Measurements from ENCODE around the gene PNPLA3. TPM values are rescaled to one million over a fixed set of nuclear protein-coding genes. Genes with fewer than 3 reads are reported as not detected.

Gene PNPLA3
- total RNA-seq, 1 experiment from 2014 or later: 23.0 TPM

DNA sequence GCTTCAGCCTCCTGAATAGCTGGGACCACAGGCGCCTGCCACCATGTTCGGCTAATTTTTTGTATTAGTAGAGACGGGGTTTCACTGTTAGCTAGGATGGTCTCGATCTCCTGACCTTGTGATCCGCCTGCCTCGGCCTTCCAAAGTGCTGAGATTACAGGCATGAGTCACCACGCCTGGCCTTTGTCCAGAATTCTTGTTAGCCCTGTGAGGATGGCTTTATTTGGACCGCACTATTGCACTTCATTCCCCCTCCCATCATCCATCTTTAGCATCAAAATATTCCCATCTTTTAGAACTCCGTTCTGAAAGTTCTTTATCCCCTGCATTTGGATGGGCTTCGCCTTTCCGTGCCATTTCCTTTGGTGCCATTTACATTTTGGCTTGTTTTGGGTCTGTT is 34.3 kb downstream of the PNPLA3 start:
- no peak for DNase-seq (ENCODE audit: low read depth)

DNA sequence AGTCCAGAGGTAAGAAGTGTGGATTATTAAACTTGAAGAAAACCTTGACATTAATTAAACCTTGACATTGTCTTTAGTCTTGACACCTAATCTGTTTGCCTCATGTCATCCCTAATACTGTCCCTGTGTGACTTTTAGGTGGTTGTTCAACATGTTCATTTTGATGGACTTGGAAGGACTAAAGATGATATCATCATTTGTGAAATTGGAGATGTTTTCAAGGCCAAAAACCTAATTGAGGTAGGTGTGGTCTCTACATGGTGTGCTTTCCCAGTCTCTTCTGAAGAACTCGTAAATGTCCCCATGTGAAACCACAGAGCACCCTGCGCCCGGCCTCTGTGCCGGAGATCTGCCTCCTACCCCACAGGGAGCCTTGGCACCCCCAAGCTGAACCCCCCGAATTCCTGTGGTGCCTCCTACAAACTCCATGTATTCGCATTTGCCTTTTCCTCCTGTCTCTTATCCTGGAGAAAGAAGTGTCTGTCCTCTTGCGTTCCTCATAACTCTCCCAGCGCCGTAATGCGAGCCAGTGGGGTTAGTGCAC is 40.8 kb downstream of the PNPLA3 start:
- no peak for DNase-seq (ENCODE audit: low read depth)

DNA sequence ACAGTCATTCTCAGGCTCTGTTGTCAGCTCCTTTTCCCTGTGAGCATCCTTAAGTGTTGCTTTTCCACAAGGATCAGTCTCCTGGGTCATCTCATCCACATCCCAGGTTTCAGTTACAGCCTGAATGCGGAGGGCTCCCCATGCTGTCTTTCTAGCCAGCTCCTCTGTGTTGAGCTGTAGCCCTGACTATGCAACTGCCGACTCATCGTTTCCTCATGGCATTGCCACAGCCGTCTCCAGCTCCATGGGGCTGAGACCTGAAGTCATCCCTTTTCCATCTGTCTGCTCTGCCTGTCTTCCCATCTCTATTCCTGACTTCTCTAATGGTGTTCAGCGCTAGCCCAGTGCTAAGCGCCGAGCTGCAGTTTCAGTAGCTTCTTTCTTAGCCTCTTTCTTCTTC is 43.5 kb downstream of the PNPLA3 start:
- no peak for DNase-seq (ENCODE audit: low read depth)

DNA sequence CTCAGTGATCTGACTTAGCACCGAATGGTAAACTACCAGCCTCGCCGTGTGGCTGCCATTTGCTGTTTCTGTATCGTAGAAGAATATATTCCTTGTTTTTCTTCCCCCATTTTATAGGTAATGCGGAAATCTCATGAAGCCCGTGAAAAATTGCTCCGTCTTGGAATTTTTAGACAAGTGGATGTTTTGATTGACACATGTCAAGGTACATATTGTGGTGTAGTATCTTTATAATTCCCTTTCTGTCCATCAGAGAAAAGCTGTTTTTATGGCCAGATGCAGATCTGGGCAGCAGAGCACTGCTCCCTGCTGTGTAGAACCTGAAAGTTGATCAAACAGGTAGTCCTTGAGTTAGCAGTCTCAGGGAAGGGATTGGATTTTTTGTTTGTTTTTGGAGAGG is 45.0 kb downstream of the PNPLA3 start:
- DNase-seq (ENCODE audit: low read depth): no peak

DNA sequence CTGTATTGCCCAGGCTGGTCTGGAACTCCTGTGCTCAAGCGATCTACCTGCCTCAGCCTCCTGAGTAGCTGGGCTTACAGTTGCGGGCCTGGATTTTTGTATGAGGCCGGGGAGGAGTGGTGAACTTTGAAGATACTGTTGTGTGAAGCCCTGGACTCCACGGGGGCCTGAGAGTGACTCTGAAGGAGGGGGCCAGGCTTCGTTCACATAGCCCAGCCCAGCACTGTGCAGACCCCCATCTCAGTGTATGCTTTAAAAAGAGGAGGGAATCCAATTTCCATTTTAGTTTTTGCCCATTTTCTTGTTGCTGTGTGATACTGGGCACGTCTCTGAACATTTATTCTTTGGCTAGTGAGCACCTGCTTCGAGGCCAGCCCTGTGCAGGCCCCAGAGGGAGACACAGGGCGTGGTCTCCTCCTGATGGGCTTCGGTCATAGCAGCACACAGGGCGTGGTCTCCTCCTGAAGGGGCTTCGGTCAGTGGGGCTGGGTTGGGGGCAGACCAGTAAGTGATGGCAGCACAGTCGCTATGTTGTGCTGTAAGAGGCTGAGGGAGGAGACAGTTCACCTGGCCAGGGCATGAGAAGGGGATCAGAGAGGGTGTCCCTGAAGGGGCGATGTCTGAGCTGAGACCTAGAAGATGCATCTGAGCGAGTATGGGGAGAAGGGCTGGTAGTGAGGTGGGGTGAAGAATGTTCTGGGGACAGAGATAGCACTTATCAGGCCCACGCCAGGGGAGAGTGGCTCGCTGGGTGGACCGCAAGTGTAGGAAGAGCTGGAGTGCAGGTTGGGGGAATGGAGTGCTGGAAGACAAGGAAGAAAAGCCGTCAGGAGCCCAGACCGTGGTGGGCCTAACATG is 45.6 kb downstream of the PNPLA3 start:
- no peak for DNase-seq (ENCODE audit: low read depth)

DNA sequence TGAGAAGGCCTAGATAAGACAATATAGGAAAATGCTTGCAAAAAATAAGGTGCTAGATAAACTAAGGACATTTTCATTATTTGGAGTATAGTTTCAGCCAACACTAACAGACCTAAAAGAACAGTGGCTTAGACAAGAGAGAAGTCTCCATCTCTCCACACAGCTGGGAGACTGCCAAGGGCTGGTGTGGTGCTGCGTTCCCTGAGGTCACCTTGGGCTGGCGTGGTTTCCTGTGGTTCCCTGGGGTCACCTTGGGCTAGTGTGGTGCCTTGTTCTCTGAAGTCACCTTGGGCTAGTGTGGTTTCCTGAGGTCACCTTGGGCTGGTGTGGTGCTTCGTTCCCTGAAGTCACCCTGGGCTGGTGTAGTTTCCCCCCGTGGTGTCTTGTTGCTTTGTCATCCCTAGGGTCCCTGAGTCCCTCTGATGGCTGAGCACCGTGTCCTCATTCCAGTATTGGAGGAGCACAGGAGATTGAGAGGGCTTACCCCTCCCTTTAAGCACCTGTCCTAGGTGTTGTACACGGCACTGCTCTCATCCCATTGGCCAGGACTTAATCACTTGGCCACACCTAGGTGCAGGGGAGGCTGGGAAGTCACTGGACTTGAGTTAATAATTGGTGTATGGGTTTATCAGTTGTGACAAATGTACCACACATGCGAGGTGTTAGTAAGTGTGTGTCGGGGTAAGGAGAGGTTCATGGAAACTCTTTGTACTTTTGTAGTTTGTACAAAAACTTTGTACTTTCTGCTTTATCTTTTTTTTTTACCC is 46.6 kb downstream of the PNPLA3 start:
- no peak for DNase-seq (ENCODE audit: low read depth)

DNA sequence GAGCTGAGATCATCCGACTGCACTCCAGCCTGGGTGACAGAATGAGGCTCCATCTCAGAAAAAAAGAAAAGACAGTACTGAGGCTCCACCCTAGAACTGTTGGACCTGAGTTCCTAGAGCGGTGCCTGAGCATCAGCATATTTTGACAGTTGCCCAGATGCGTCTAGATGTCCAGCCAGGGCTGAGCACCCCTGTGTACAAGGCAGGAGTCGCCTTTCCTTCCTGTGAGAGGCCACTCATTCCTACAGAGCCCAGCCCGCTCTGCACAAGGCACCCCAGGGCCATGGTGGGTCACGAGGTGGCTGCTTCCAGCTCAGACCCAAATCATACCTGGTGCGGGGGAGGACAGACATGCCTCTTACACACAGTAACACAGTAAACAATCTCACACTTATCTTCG is 47.5 kb downstream of the PNPLA3 start:
- DNase-seq (ENCODE audit: low read depth): no peak

DNA sequence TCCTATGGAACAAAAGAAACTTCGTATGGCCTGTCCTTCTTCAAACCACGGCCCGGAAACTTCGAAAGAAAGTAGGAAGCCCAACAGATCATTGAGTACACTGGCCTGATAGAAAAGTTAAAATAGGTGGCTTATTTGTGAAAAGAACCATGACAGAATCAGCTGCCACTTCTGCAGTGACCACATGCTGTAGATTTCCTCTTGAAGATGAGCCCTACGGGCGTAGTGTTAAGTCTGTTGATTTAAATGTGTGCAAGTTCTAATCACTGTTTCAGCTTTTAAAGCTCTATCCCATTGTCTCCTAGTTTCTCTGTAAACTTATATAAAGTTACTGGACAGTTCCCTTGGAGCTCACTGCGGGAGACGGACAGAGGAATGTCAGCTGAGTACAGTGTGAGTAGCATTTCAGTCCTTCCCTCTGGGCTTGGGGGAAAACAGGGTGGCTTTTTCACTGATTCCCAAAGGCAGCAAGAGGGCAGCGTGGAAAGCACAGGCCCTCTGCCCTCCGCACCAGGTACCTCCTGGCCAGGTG is 49.4 kb downstream of the PNPLA3 start:
- no peak for DNase-seq (ENCODE audit: low read depth)

DNA sequence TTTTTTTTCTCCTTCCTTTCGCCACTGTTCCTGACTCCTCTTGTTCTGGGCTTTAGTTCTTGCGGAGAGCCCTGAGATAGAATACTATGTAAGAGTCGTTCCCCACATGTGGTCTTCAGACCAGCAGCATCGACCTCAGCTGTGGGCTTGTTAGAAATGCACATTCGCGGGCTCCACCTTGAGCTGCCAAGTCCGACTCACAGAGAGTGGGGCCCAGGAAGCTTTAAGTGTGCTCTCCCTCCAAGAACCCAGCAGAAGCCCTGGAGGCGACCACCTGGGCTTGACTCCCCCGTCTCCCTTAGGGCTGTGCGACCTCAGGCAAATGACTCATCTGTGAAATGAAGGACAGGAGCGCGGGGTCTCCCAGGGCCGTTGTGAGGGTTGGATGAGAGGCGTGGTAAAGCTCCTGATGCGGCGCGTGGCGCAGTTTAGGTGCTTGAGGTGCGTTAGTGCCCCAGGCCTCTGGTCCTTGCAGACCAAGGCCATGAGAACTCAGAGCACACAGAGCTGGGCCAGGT is 50.5 kb downstream of the PNPLA3 start:
- no peak for DNase-seq (ENCODE audit: low read depth)

DNA sequence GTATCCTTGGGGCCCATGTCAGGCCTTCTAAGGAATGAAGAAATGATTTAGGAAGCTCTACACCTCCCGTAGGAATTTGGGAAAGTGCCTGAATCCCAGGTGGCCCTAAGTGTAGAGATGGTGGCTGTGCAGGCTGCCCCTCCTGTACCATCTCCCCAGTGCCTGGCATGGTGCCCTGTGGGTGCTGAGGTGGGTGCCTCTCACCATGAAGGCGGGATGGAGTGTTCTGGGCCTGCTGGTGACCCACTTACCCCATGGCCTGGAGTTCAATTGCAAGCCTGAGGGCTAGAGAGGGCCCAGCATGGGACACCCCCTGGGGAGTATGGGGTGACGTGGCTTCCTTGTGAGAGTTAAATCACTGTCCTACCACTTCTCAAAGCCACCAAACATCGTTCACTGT is 51.4 kb downstream of the PNPLA3 start:
- no peak for DNase-seq (ENCODE audit: low read depth)

DNA sequence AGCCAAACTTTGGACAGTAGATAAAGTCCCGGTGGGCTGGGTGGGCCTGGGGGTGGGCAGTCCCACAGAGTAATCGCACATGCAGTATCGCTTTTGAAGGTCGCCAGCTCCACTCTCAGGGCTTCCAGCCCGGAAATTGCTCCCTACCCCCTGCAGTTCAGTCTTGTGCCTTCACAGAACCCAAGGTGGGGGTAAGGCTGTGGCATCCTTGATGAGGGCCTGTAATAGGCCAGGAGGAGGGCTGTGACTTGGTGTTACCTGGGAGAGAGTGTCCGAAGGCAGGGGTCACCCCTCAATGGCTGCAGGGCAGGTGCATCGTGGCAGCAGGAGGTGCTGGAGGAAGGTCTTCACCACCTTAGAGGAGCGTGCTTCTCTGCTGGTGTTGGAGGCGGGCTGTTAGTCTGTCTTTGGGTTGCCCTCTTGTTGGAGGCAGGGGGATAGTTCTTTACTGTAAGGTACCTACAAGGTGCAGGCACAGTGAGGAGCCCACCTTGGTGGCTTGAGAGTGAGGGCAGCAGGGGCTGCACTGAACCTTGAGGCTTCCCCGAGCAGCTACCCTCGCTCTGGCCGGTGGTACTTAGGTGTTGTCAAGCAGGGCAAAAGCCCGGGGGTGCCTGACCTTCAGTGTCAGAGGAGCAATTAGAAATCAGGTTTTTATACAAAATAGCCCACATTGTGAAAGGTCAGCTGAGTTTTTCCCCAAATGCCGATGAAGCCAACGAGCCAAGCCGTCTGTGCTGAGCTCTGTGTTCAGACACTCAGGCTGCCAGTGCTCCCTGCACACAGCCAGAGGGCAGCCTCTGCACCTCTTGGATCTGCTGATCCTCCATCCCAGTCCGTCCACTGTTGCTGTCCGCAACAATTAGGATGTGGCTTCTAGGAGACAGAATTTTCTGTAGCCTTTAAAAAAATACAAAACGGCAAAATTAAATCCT is 53.5 kb downstream of the PNPLA3 start:
- no peak for DNase-seq (ENCODE audit: low read depth)

DNA sequence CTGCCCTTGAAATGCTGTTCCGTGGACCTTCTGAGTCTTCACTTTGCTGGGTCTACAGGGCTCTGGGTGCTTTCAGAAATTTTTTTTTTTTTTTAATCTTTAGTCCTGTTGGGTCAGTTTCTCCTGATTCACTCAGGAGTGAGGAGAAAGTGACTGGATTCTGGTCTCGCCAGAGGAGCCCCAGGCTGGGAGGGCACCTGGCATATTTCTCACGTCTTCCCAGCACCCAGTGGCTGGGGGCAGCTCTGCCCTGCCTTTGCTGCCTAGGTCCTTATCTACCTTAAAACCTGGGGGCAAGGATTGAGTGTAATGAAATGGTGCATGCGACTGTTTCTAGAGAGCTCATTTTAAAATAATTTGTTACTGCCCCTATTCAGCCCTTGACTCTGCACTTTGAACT is 55.0 kb downstream of the PNPLA3 start:
- DNase-seq (ENCODE audit: low read depth): no peak

DNA sequence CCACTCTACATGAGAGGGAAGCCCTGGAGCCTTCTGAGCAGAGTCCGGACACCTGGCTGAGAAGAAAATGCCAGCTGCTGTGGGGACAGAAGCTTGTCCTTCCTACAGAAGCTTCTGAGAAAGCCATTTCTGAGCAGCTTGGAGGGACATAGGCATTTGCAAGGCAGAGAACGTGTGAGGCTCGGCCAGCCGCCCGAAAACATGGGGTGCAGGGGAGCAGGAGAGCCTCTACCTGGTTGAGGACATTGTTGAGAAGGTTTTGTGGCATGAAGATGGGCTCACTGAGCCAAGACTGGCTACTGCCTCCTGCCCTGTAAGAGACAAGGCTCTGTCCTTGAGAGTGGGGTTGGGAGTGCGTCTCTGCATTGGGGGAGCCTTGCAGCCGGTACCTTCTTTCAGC is 57.0 kb downstream of the PNPLA3 start:
- DNase-seq (ENCODE audit: low read depth): no peak

DNA sequence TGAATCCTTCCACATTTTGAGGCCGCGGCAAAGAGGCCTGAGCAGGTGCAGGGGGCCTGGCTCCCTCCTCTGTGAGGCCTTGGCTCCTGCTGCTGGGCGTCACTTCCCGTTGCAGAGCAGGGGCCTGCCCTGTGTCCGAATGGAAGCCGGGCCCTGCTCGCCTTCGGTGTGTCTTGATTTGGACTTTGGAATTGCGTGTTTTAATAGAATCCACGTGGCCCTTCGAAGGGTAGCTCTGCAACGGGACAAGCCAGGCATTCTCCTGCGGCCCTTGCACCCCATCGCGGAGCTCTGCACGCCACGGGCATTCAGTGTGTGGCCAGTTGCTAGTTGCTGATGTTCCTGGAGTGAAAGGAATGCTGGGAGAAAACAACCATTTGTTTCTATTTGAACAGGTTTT is 57.4 kb downstream of the PNPLA3 start:
- no peak for DNase-seq (ENCODE audit: low read depth)

DNA sequence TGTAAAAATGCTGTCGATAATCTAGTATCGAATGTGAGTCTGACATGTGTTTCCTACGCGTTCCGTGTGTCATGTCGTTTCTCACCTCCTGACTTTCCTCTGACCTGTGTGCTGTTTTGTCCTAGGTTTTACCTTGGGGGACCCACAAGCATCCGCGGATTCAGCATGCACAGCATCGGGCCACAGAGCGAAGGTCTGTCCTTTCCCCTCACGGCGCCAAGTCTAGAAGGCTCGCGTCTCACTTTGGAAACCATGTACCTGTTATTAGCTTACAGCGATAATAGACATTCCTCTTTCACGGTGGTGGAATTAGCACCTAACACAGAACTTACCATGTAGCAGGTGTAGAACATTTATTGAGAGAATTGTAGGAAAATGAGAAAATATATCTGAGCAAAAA is 60.2 kb downstream of the PNPLA3 start:
- DNase-seq (ENCODE audit: low read depth): no peak

DNA sequence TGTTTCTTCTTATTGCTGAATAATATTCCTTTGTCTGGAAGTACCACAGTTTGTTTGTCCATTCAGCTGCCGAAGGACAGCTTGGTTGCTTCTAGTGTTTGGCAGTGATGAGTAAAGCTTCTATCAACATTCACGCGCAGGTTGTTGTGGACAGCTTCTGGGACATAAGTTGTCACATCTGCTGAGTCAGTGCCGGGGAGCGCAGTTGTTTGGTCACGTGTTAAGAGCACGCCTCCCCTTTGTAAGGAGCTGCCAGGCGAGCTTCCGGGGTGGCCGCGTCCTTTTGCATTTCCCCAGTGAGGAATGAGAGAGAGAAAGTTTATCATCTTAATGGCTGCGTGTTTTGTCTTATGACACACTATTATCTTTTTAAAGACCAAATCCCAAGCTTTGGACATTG is 61.9 kb downstream of the PNPLA3 start:
- DNase-seq (ENCODE audit: low read depth): no peak

DNA sequence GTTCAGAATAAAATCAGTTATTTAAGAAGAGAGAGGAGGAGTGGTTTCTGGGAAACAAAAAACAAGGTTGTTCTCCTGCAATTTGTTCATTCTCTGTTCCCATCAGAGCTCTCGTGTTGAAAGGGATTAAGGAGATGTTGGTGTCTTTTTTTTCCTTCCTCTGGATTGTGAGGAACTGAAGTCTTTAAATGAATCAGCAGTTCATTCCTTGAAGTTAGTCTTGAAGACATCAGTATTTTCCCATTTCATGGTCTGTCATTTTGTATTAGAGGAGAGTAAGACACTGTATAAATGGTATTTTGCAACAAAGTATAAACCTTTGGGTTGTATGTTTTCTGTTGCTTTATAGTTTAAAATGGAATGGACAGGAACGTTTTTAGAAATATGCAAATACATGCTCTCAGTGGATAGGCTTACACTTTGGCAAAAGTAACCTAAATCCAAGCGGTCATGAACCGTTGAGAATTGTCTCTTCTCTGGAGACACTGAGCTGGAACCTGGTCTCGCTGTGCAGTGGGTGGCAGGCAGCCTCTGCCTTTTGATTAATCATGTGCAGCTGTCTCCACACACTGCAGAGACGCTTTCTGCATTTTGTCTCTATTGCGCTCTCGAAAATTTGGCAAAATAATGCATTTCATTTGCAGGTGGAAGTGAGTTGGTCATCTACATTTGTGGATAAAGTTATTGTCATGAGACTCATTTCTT is 64.7 kb downstream of the PNPLA3 start:
- DNase-seq (ENCODE audit: low read depth): no peak

DNA sequence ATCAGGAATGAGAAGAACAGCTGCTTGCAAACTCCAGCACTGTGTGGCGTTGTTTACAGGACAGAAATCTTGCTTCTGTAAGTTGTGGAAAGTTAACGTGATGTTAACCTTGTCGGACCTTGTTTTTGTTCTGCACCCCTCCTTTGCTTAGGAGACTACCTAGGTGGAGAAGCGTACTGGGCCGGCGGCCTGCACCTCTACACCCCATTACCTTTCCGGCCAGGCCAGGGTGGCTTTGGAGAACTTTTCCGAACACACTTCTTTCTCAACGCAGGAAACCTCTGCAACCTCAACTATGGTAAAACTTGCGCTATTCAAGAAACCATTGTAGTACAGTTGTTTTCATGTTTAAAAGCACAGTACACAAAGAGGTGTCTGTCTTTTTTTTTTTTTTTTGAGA is 65.4 kb downstream of the PNPLA3 start:
- DNase-seq (ENCODE audit: low read depth): no peak

DNA sequence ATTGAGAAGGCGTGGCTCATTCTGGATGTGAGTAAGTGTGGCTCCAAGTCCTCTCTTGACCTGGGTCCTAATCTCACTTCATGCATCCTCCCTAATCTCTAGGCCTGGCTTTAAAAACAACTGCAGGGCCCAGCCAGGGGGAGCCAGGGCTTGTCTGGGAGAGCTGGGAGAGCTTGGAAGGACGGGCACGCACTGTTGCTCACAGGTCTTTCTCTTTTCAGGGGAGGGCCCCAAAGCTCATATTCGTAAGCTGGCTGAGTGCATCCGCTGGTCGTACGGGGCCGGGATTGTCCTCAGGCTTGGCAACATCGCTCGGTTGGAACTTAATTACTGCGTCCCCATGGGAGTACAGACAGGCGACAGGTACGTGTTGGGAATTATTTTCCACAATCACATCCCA is 66.4 kb downstream of the PNPLA3 start:
- DNase-seq (ENCODE audit: low read depth): no peak

DNA sequence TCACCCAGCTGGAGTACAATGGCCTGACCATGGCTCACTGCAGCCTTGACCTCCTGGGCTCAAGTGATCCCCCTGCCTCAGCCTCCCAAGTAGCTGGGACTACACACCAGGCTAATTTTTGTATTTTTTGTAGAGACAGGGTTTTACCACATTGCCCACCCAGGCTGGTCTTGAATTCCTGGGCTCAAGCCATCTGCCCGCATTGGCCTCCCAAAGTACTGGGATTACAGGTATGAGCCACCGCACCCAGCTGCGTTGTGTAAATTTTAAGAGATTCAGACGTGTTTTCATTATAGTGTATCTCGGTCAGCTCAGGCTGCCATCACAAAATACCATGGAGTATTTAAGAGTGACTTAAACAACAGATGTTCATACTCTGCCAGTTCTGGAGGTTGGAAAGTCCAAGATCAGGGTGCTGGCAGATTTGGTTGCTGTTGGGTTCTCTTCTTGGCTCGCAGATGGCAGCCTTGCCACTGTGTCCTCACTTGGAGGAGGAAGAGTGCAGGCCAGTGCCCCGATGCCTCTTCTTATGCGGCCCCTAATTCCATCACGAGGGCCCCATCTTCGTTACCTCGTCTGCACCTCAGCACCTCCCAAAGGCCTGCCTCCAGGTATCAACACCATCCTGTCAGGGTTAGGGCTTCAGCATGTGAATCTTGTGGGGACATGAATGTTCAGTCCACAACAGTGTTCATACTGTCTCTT is 67.9 kb downstream of the PNPLA3 start:
- DNase-seq (ENCODE audit: low read depth): no peak

Measured in LHCN-M2 (cell line).